Measurements from ENCODE around the gene CFB. TPM values are rescaled to one million over a fixed set of nuclear protein-coding genes. Genes with fewer than 3 reads are reported as not detected.

CFB gene
- total RNA-seq, 1 experiment from 2014 or later: 1.4 TPM

DNA sequence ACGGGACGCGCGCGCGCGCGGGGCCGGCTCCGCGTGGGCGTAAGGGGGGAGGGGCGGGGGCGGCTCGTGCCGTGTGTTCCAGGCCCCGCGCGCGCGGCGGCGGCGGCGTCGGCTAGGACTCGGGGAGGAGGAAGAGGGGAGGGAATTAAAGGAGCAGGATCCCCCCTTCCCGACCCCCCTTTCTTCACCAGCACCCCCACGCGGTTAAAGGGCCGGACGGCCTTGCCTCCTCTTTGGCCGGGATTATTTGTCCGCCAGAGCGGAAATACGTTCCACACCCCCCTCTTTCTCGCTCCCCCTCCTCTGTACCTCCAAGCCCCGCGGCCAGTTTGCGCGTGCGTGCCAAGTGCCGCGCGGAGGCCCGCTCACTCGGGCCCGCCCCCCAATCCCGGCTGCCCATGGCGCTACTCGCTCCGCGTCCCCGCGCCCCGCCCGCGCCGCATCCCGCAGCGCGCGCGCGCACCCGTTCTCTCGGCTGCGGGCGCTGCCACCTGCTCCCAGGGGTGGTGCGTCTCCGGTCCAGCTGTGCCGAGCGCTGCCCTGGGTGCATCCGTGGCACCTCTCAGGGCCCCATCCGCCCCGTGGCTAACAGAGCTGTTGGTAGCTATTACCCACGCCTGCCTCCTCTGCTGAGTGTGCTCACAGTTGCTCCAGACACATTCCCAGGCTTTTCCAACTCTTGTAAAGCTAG, 43.8 kb upstream of the CFB start, which contains the start of gene ZBTB12:
TSS of gene ZBTB12 (minus strand) at position 134 of the 691 bp plus-strand sequence. CDS start 781 bp downstream, outside the sequence.
- peak within 1 kb of the TSS; percentile 96 for H3K27ac Mint-ChIP-seq
- peak within 1 kb of the TSS; percentile 80 for H3K4me3 Mint-ChIP-seq
- H3K27me3 Mint-ChIP-seq (ENCODE audit: low read depth): peaks cover 5% of the 10 kb centered on the region
- H3K4me1 Mint-ChIP-seq: peaks cover 25% of the 10 kb centered on the region
- CTCF ChIA-PET: interaction anchor here (0.5 to 1.4 kb wide), 7 partner anchors 16 to 219 kb away, joined by 3 to 10 read pairs (median 3); no protein-coding TSS in a partner anchor
- no peaks in the 10 kb centered on the region for H3K36me3 Mint-ChIP-seq
- TF ChIP-seq ZNF219 (CRISPR knock-in tag; IDR thresholded peaks at IDR 0.05; ENCODE audit: borderline replicate concordance): 0 out of 2 replicates have a peak, but pooled peaks have one; percentile 40
- TF ChIP-seq ZNF423 (CRISPR knock-in tag; IDR thresholded peaks at IDR 0.05): peak; percentile 84
- no peak for TF ChIP-seq SMAD3 (CRISPR knock-in tag; IDR thresholded peaks at IDR 0.05; ENCODE audit: borderline replicate concordance)
- TF ChIP-seq KAT7 (CRISPR knock-in tag; IDR thresholded peaks at IDR 0.05; ENCODE audit: borderline replicate concordance): no peak
- no peak for TF ChIP-seq AFF4 (CRISPR knock-in tag; IDR thresholded peaks at IDR 0.05; ENCODE audit: borderline replicate concordance)
- peak; percentile 70; the same call in 1 of the 2 replicates for TF ChIP-seq FOXK1 (CRISPR knock-in tag; IDR thresholded peaks at IDR 0.05)
- TF ChIP-seq, protein P1, sequence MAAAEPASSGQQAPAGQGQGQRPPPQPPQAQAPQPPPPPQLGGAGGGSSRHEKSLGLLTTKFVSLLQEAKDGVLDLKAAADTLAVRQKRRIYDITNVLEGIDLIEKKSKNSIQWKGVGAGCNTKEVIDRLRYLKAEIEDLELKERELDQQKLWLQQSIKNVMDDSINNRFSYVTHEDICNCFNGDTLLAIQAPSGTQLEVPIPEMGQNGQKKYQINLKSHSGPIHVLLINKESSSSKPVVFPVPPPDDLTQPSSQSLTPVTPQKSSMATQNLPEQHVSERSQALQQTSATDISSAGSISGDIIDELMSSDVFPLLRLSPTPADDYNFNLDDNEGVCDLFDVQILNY (CRISPR knock-in tag; IDR thresholded peaks at IDR 0.05): peak; percentile 66; the same call in 1 of the 2 replicates
- TF ChIP-seq FOXP1 (CRISPR knock-in tag; IDR thresholded peaks at IDR 0.05; ENCODE audit: borderline replicate concordance): 0 out of 2 replicates have a peak, but pooled peaks have one; percentile 31
- TF ChIP-seq SP1 (CRISPR knock-in tag; conservative IDR thresholded peaks at IDR 0.05): 0 out of 2 replicates have a peak, but pooled peaks have one; percentile 21
- TF ChIP-seq FOXP4 (CRISPR knock-in tag; IDR thresholded peaks at IDR 0.05): peak; percentile 65; the same call in 1 of the 2 replicates
- TF ChIP-seq GABPB1 (CRISPR knock-in tag; IDR thresholded peaks at IDR 0.05): peak; percentile 61; the same call in 1 of the 2 replicates
- TF ChIP-seq, protein P2, sequence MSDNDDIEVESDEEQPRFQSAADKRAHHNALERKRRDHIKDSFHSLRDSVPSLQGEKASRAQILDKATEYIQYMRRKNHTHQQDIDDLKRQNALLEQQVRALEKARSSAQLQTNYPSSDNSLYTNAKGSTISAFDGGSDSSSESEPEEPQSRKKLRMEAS (CRISPR knock-in tag; IDR thresholded peaks at IDR 0.05): peak; percentile 61; the same call in 1 of the 2 replicates
- TF ChIP-seq, protein P3, sequence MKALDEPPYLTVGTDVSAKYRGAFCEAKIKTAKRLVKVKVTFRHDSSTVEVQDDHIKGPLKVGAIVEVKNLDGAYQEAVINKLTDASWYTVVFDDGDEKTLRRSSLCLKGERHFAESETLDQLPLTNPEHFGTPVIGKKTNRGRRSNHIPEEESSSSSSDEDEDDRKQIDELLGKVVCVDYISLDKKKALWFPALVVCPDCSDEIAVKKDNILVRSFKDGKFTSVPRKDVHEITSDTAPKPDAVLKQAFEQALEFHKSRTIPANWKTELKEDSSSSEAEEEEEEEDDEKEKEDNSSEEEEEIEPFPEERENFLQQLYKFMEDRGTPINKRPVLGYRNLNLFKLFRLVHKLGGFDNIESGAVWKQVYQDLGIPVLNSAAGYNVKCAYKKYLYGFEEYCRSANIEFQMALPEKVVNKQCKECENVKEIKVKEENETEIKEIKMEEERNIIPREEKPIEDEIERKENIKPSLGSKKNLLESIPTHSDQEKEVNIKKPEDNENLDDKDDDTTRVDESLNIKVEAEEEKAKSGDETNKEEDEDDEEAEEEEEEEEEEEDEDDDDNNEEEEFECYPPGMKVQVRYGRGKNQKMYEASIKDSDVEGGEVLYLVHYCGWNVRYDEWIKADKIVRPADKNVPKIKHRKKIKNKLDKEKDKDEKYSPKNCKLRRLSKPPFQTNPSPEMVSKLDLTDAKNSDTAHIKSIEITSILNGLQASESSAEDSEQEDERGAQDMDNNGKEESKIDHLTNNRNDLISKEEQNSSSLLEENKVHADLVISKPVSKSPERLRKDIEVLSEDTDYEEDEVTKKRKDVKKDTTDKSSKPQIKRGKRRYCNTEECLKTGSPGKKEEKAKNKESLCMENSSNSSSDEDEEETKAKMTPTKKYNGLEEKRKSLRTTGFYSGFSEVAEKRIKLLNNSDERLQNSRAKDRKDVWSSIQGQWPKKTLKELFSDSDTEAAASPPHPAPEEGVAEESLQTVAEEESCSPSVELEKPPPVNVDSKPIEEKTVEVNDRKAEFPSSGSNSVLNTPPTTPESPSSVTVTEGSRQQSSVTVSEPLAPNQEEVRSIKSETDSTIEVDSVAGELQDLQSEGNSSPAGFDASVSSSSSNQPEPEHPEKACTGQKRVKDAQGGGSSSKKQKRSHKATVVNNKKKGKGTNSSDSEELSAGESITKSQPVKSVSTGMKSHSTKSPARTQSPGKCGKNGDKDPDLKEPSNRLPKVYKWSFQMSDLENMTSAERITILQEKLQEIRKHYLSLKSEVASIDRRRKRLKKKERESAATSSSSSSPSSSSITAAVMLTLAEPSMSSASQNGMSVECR (CRISPR knock-in tag; IDR thresholded peaks at IDR 0.05; ENCODE audit: borderline replicate concordance): peak; percentile 67; the same call in 1 of the 2 replicates
- TF ChIP-seq ETV6 (CRISPR knock-in tag; IDR thresholded peaks at IDR 0.05): peak; percentile 83; the same call in 1 of the 2 replicates
- DNase-seq (ENCODE audit: low spot score) (peak; percentile 96), ATAC-seq (peak; percentile 57)
- POLR2A ChIA-PET: interaction anchor here (0.7 kb wide), 1 partner anchor 87 kb away, joined by 3 read pairs; the partner anchor contains the start of gene HSPA1L
- no peaks in the 10 kb centered on the region for H3K9me3 Mint-ChIP-seq
